ENCODE data around the gene SSTR3. TPM values are rescaled to one million over a fixed set of nuclear protein-coding genes. Genes with fewer than 3 reads are reported as not detected.

Gene SSTR3
- total RNA-seq, 2 experiments from 2014 or later, result 0.25 to 0.30 TPM

DNA sequence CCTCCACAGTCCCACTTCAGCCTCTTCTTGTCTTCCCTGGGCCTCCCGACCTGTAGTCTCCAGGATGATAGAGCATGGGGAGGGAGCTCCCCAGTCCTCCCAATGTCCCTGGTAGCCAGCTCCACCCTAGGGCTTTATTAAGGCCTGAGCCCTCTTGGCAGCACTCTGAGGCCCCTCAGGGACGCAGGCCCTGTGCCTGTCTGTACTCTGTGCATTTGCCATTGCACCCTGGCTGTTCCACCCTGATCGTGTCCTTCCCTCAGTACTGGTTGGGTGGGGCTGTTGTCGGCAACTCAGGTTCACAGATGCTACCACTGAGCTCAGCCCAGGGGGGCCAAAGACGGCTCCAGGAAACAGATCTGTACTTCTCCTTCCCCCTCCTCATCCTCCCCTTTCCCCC, 7.2 kb downstream of the SSTR3 start:
- TF ChIP-seq, protein P1, sequence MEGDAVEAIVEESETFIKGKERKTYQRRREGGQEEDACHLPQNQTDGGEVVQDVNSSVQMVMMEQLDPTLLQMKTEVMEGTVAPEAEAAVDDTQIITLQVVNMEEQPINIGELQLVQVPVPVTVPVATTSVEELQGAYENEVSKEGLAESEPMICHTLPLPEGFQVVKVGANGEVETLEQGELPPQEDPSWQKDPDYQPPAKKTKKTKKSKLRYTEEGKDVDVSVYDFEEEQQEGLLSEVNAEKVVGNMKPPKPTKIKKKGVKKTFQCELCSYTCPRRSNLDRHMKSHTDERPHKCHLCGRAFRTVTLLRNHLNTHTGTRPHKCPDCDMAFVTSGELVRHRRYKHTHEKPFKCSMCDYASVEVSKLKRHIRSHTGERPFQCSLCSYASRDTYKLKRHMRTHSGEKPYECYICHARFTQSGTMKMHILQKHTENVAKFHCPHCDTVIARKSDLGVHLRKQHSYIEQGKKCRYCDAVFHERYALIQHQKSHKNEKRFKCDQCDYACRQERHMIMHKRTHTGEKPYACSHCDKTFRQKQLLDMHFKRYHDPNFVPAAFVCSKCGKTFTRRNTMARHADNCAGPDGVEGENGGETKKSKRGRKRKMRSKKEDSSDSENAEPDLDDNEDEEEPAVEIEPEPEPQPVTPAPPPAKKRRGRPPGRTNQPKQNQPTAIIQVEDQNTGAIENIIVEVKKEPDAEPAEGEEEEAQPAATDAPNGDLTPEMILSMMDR (conservative IDR thresholded peaks at IDR 0.05; ENCODE audit: low read length), result no peak
- no peak for TF ChIP-seq EZH2phosphoT487 (IDR thresholded peaks at IDR 0.05; ENCODE audit: borderline replicate concordance, low read depth, low read length)
- Histone ChIP-seq H2AFZ (ENCODE audit: low read length) (no peak overlapping the region), H4K20me1 (ENCODE audit: insufficient read depth, low read length) (no peaks in the 10 kb centered on the region), H3K27ac (ENCODE audit: low read depth, low read length, poor library complexity, severe bottlenecking) (no peak overlapping the region), H3K9me3 (ENCODE audit: low read length) (no peaks in the 10 kb centered on the region), H3K4me1 (ENCODE audit: insufficient read depth, low read length, poor library complexity, severe bottlenecking) (peaks cover 22% of the 10 kb centered on the region), H3K4me2 (ENCODE audit: low read length) (no peak overlapping the region), H3K36me3 (ENCODE audit: insufficient read depth, low read length) (no peaks in the 10 kb centered on the region), H3K9me2 (ENCODE audit: insufficient read depth, low read length) (no peaks in the 10 kb centered on the region), H3K79me2 (ENCODE audit: insufficient read depth, low read depth, low read length) (no peaks in the 10 kb centered on the region), H3K4me3 (ENCODE audit: low read depth, low read length, poor library complexity, severe bottlenecking) (no peak overlapping the region)
- DNase-seq (ENCODE audit: low spot score), result no peak
- CTCF ChIA-PET (ENCODE audit: unreplicated experiment), result no interaction called here
- intact Hi-C loops (cut with micrococcal nuclease; ENCODE audit: unreplicated experiment), result no loop called here
- POLR2A ChIA-PET, result no interaction called here
- BruUV-seq (replicated peaks), result no TSS peak

DNA sequence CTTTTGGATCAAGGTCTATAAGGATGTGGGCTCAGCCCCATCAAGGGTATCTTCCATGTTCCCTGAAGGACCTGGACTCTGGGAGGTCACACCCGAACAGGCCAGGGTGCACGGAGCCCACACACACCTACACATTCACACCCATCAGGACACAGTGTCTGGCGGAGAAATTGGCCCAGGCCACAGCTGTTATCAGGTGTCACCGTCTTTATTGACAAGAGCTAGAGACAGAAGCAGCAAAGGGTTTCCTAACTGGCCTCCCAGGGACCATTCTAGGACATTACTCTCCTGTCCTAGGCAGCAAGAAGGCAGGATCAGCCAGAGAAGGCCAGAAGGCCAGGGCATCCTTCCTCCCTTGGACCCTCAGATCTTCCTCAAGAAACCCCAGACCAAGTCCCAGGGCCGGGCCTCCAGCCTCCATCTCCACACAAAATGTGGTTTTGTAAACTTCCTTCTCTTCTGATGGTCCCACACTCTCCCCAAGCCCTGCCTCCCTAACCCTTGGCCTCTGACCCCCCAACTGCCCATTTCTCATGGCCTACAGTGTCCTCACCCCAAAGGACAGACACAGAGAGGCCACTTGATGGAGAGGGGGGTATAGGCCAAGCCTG, 8.1 kb downstream of the SSTR3 start:
- Histone ChIP-seq H4K20me1 (ENCODE audit: insufficient read depth, low read length) (no peaks in the 10 kb centered on the region), H3K4me1 (ENCODE audit: insufficient read depth, low read length, poor library complexity, severe bottlenecking) (peaks cover 28% of the 10 kb centered on the region), H3K9me2 (ENCODE audit: insufficient read depth, low read length) (no peaks in the 10 kb centered on the region), H3K36me3 (ENCODE audit: insufficient read depth, low read length) (no peaks in the 10 kb centered on the region), H2AFZ (ENCODE audit: low read length) (no peak overlapping the region), H3K4me2 (ENCODE audit: low read length) (no peak overlapping the region), H3K9me3 (ENCODE audit: low read length) (no peaks in the 10 kb centered on the region), H3K79me2 (ENCODE audit: insufficient read depth, low read depth, low read length) (no peaks in the 10 kb centered on the region), H3K27ac (ENCODE audit: low read depth, low read length, poor library complexity, severe bottlenecking) (no peak overlapping the region), H3K4me3 (ENCODE audit: low read depth, low read length, poor library complexity, severe bottlenecking) (no peak overlapping the region)
- no peak for DNase-seq (ENCODE audit: low spot score)
- CTCF ChIA-PET (ENCODE audit: unreplicated experiment), result no interaction called here
- TF ChIP-seq, protein P1 (conservative IDR thresholded peaks at IDR 0.05; ENCODE audit: low read length), result no peak
- TF ChIP-seq EZH2phosphoT487 (IDR thresholded peaks at IDR 0.05; ENCODE audit: borderline replicate concordance, low read depth, low read length), result no peak
- POLR2A ChIA-PET, result no interaction called here
- BruUV-seq (replicated peaks), result no TSS peak
- intact Hi-C loops (cut with micrococcal nuclease; ENCODE audit: unreplicated experiment), result no loop called here

DNA sequence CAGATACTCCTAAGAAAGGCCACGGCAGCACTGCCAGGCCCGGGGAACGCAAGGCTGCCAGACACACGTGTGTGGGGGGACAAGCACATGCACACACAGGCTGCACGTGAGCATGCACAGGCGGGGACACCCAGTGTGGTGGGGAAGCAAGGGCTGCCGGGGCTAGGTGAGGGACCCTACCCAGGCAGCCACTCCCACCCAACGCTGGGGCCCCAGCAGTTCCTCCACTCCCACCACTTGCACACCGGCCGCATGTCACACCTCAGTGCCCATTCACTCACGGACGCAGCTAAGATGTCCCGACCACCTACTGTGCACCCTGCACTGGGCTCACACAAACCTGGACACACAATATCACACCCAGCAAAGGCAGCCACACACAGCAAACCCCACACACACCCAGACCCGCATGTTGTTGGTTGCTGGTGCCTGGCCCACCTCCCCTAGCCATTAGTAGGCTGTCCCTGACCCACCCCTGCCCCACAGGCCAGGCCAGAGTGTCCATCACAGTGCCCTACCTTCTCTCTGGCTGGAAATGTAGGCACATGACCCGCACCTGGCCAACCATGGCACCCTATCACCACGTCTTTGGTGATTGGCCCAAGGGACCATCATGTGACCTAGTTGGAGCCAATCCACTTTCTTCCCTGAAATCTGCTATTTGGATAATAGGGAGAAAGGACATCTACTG, 8.8 kb downstream of the SSTR3 start:
- Histone ChIP-seq H3K36me3 (ENCODE audit: insufficient read depth, low read length) (no peaks in the 10 kb centered on the region), H3K4me3 (ENCODE audit: low read depth, low read length, poor library complexity, severe bottlenecking) (no peak overlapping the region), H3K27ac (ENCODE audit: low read depth, low read length, poor library complexity, severe bottlenecking) (no peak overlapping the region), H4K20me1 (ENCODE audit: insufficient read depth, low read length) (no peaks in the 10 kb centered on the region), H3K9me2 (ENCODE audit: insufficient read depth, low read length) (no peaks in the 10 kb centered on the region), H3K4me2 (ENCODE audit: low read length) (peak overlapping the region; percentile 21; the same call in 1 of the 2 replicates), H3K4me1 (ENCODE audit: insufficient read depth, low read length, poor library complexity, severe bottlenecking) (peaks cover 28% of the 10 kb centered on the region), H3K9me3 (ENCODE audit: low read length) (no peaks in the 10 kb centered on the region), H3K79me2 (ENCODE audit: insufficient read depth, low read depth, low read length) (no peaks in the 10 kb centered on the region), H2AFZ (ENCODE audit: low read length) (no peak overlapping the region)
- CTCF ChIA-PET (ENCODE audit: unreplicated experiment), result no interaction called here
- BruUV-seq (replicated peaks), result no TSS peak
- intact Hi-C loops (cut with micrococcal nuclease; ENCODE audit: unreplicated experiment), result no loop called here
- POLR2A ChIA-PET, result no interaction called here
- DNase-seq (ENCODE audit: low spot score), result no peak
- no peak for TF ChIP-seq EZH2phosphoT487 (IDR thresholded peaks at IDR 0.05; ENCODE audit: borderline replicate concordance, low read depth, low read length)
- TF ChIP-seq, protein P1 (conservative IDR thresholded peaks at IDR 0.05; ENCODE audit: low read length), result no peak

Data from OCI-LY7 (cell line).